SU-DHL-6 (cell line): ENCODE data around the gene DNAH11.

ENCODE experiments used
- CTCF ChIP-seq: fragments of 200-600 bp; sonication (generic); IDR thresholded peaks from one replicate; pipeline ENCODE4 v1.5.1; 2017; ENCODE audit warnings: antibody characterized with exemption, mild to moderate bottlenecking, low read length, moderate library complexity; ENCODE audit not compliant: insufficient read depth, poor library complexity, severe bottlenecking
- EZH2phosphoT487 ChIP-seq: fragments of 200-600 bp; sonication (generic), shearing (Covaris generic); conservative IDR thresholded peaks from 2 replicates; pipeline ENCODE4 v1.6.1; 2018; ENCODE audit warnings: mild to moderate bottlenecking, antibody characterized with exemption, low read length, moderate library complexity, mixed read lengths

DNA sequence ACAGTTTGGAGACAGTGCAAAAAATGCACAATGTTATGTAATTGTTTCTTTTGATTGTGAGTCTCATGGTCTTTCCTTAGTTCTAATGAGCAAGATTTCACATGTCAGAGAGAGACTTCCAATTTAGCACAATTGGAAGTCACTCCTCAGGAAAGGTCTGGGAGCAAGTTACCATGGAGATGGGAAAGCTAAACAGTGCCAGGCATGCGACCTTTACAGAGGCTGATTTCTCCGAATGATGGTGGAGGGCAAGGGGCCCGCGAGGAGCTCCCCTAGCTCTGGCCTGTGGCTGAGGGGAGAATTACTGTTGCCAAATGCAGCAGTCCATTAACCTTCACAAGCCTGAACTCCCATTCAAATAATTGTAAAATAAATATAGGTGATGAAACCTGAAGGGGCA, 343.6 kb downstream of the DNAH11 start:
- TF ChIP-seq CTCF = no peak
- TF ChIP-seq EZH2phosphoT487 = no peak
